Measurements from ENCODE around the gene CDK14. TPM values are rescaled to one million over a fixed set of nuclear protein-coding genes. Genes with fewer than 3 reads are reported as not detected.

CDK14 gene
- total and polyA plus RNA-seq, 2 donors (not counting 1 experiment from before 2014, with no cell fraction given) = 23.6 to 41.1 TPM

GRCh38 chr7:90945104-90945787 lies 349.1 kb downstream of the CDK14 start:
- Histone ChIP-seq H4K20me1 (ENCODE audit: control insufficient read depth, extremely low read depth, insufficient read depth, low read length) (no peaks in the 10 kb centered on the region), H3K4me2 (ENCODE audit: extremely low read depth, insufficient read depth, low read length) (peak overlapping the region; percentile 37), H3K9ac (ENCODE audit: insufficient read depth, low read length) (no peak overlapping the region), H3K4me1 (ENCODE audit: control insufficient read depth, extremely low read depth, insufficient read depth, low read length) (no peaks in the 10 kb centered on the region), H3K4me3 (replicated peaks in 1 of 4; ENCODE audit: control extremely low read depth in 1 of 4, insufficient read depth in 1 of 4, low read depth in 3 of 4, low read length in 4 of 4) (no peak overlapping the region), H3K9me3 (ENCODE audit: control insufficient read depth, insufficient read depth, low read depth, low read length) (no peaks in the 10 kb centered on the region), H3K36me3 (ENCODE audit: control insufficient read depth, insufficient read depth, low read length) (no peaks in the 10 kb centered on the region), H2AFZ (ENCODE audit: low read length) (no peak overlapping the region), H3K79me2 (ENCODE audit: control insufficient read depth, insufficient read depth, low read length) (no peaks in the 10 kb centered on the region), H3K27ac (ENCODE audit: insufficient read depth, low read length) (peak overlapping the region; percentile 6), H3K27me3 (ENCODE audit: control insufficient read depth, insufficient read depth, low read length) (no peaks in the 10 kb centered on the region)
- TF ChIP-seq CTCF (conservative IDR thresholded peaks at IDR 0.05 in 1 of 2, IDR thresholded peaks at IDR 0.05 in 1 of 2; ENCODE audit: low read depth in 1 of 2, low read length in 2 of 2) = no peak
- no peak for TF ChIP-seq EZH2 (IDR thresholded peaks at IDR 0.05; ENCODE audit: low read length, missing control alignments)
- peak; percentile 78 to 83 for DNase-seq (ENCODE audit: low read depth in 2 of 2)

GRCh38 chr7:90946730-90947501 lies 350.8 kb downstream of the CDK14 start:
- DNase-seq (ENCODE audit: low read depth in 2 of 2) = no peak
- H3K4me2 ChIP-seq (ENCODE audit: extremely low read depth, insufficient read depth, low read length) = no peak overlapping the region
- no peaks in the 10 kb centered on the region for H3K4me1 ChIP-seq (ENCODE audit: control insufficient read depth, extremely low read depth, insufficient read depth, low read length)
- H3K27me3 ChIP-seq (ENCODE audit: control insufficient read depth, insufficient read depth, low read length) = no peaks in the 10 kb centered on the region
- H3K36me3 ChIP-seq (ENCODE audit: control insufficient read depth, insufficient read depth, low read length) = no peaks in the 10 kb centered on the region
- no peak for TF ChIP-seq CTCF (conservative IDR thresholded peaks at IDR 0.05 in 1 of 2, IDR thresholded peaks at IDR 0.05 in 1 of 2; ENCODE audit: low read depth in 1 of 2, low read length in 2 of 2)
- no peak for TF ChIP-seq EZH2 (IDR thresholded peaks at IDR 0.05; ENCODE audit: low read length, missing control alignments)
- no peak overlapping the region for H3K4me3 ChIP-seq (replicated peaks in 1 of 4; ENCODE audit: control extremely low read depth in 1 of 4, insufficient read depth in 1 of 4, low read depth in 3 of 4, low read length in 4 of 4)
- no peaks in the 10 kb centered on the region for H3K9me3 ChIP-seq (ENCODE audit: control insufficient read depth, insufficient read depth, low read depth, low read length)
- H3K27ac ChIP-seq (ENCODE audit: insufficient read depth, low read length) = no peak overlapping the region
- H2AFZ ChIP-seq (ENCODE audit: low read length) = no peak overlapping the region
- H3K79me2 ChIP-seq (ENCODE audit: control insufficient read depth, insufficient read depth, low read length) = no peaks in the 10 kb centered on the region
- H3K9ac ChIP-seq (ENCODE audit: insufficient read depth, low read length) = no peak overlapping the region
- no peaks in the 10 kb centered on the region for H4K20me1 ChIP-seq (ENCODE audit: control insufficient read depth, extremely low read depth, insufficient read depth, low read length)

- TF ChIP-seq EZH2 (IDR thresholded peaks at IDR 0.05; ENCODE audit: low read length, missing control alignments) (no peak), CTCF (conservative IDR thresholded peaks at IDR 0.05 in 1 of 2, IDR thresholded peaks at IDR 0.05 in 1 of 2; ENCODE audit: low read depth in 1 of 2, low read length in 2 of 2) (no peak)
- Histone ChIP-seq H2AFZ (ENCODE audit: low read length) (no peak overlapping the region), H3K27ac (ENCODE audit: insufficient read depth, low read length) (no peak overlapping the region), H4K20me1 (ENCODE audit: control insufficient read depth, extremely low read depth, insufficient read depth, low read length) (no peaks in the 10 kb centered on the region), H3K9ac (ENCODE audit: insufficient read depth, low read length) (no peak overlapping the region), H3K4me3 (replicated peaks in 1 of 4; ENCODE audit: control extremely low read depth in 1 of 4, insufficient read depth in 1 of 4, low read depth in 3 of 4, low read length in 4 of 4) (no peak overlapping the region), H3K27me3 (ENCODE audit: control insufficient read depth, insufficient read depth, low read length) (no peaks in the 10 kb centered on the region), H3K4me2 (ENCODE audit: extremely low read depth, insufficient read depth, low read length) (no peak overlapping the region), H3K9me3 (ENCODE audit: control insufficient read depth, insufficient read depth, low read depth, low read length) (no peaks in the 10 kb centered on the region), H3K36me3 (ENCODE audit: control insufficient read depth, insufficient read depth, low read length) (no peaks in the 10 kb centered on the region), H3K4me1 (ENCODE audit: control insufficient read depth, extremely low read depth, insufficient read depth, low read length) (no peaks in the 10 kb centered on the region), H3K79me2 (ENCODE audit: control insufficient read depth, insufficient read depth, low read length) (no peaks in the 10 kb centered on the region)
- no peak for DNase-seq (ENCODE audit: low read depth in 2 of 2)
Observed at GRCh38 chr7:90948085-90948484, 352.0 kb downstream of the CDK14 start.

Data from fibroblast of lung (primary cell).